K562 (cell line): ENCODE data around the gene NDUFB1. TPM values are rescaled to one million over a fixed set of nuclear protein-coding genes. Genes with fewer than 3 reads are reported as not detected.

ENCODE experiments used
- E2F6 ChIP-seq, 2 experiments: IDR thresholded peaks; 2 replicates each; pipeline ENCODE4 v1.6.1; 2011; ENCODE audit warnings: borderline replicate concordance in 1 of 2, control low read depth in 1 of 2, low read depth in 1 of 2, low read length in 1 of 2, mild to moderate bottlenecking in 1 of 2, mixed read lengths in 1 of 2, moderate library complexity in 1 of 2; ENCODE audit not compliant: insufficient read depth in 1 of 2, insufficient read length in 1 of 2, poor library complexity in 1 of 2, severe bottlenecking in 1 of 2; ENCODE audit errors: extremely low read depth in 1 of 2
- EGR1 ChIP-seq: fragments of 450-650 bp; conservative IDR thresholded peaks from 2 replicates; pipeline ENCODE4 v1.6.1; 2017; ENCODE audit warnings: mild to moderate bottlenecking
- FOXA3 ChIP-seq, 2 experiments: fragments of 450-650 bp in 1 of 2; sonication (generic) in 1 of 2; formaldehyde crosslinking; IDR thresholded peaks in 1 of 2; conservative IDR thresholded peaks in 1 of 2; 2 replicates each; pipeline versions ENCODE4 v1.4.0 to v1.8.0; 2020 to 2022; ENCODE audit warnings: mild to moderate bottlenecking in 2 of 2, missing genetic modification reagents in 1 of 2
- GABPB1 ChIP-seq: sonication (generic); formaldehyde crosslinking; IDR thresholded peaks from 2 replicates; pipeline ENCODE4 v1.8.0; 2022; ENCODE audit warnings: mild to moderate bottlenecking, missing genetic modification reagents
- GATA2 ChIP-seq: sonication (generic); formaldehyde crosslinking; IDR thresholded peaks from 2 replicates; pipeline ENCODE4 v1.4.0; 2020; ENCODE audit warnings: mild to moderate bottlenecking, missing genetic modification reagents
- GATAD2A ChIP-seq: fragments of 450-650 bp; IDR thresholded peaks from 2 replicates; pipeline ENCODE4 v1.6.1; 2017
- GATAD2B ChIP-seq: fragments of 450-650 bp; IDR thresholded peaks from 2 replicates; pipeline ENCODE4 v1.6.1; 2017; ENCODE audit warnings: mild to moderate bottlenecking, borderline replicate concordance
- KLF13 ChIP-seq: fragments of 450-650 bp; IDR thresholded peaks from 2 replicates; pipeline ENCODE4 v1.6.1; 2016; ENCODE audit warnings: missing genetic modification characterization, low read depth, mild to moderate bottlenecking, missing compliant biosample characterization, moderate library complexity, borderline replicate concordance
- MAFF ChIP-seq: IDR thresholded peaks from 2 replicates; pipeline ENCODE4 v1.6.1; 2012; ENCODE audit warnings: low read length, improper control_type of control experiment
- MAFK ChIP-seq: IDR thresholded peaks from 2 replicates; pipeline ENCODE4 v1.6.1; 2011; ENCODE audit warnings: low read length, improper control_type of control experiment
- MEIS2 ChIP-seq: fragments of 450-650 bp; IDR thresholded peaks from 2 replicates; pipeline ENCODE4 v1.6.1; 2014; ENCODE audit warnings: mild to moderate bottlenecking; ENCODE audit not compliant: partially characterized antibody
- MIER1 ChIP-seq: fragments of 450-650 bp; IDR thresholded peaks from 2 replicates; pipeline ENCODE4 v1.6.1; 2016; ENCODE audit warnings: antibody characterized with exemption, mild to moderate bottlenecking, low read depth
- POLR2AphosphoS5 ChIP-seq: IDR thresholded peaks from 2 replicates; pipeline ENCODE4 v1.6.1; 2011; ENCODE audit warnings: mild to moderate bottlenecking, low read depth, low read length, moderate library complexity; ENCODE audit not compliant: control insufficient read depth, insufficient read depth
- POLR3G ChIP-seq: IDR thresholded peaks from 2 replicates; pipeline ENCODE4 v1.6.1; 2011; ENCODE audit not compliant: insufficient read length, insufficient replicate concordance; ENCODE audit errors: extremely low read depth
- PTRF ChIP-seq: fragments of 450-650 bp; IDR thresholded peaks from 2 replicates; pipeline ENCODE4 v1.6.1; 2016; ENCODE audit warnings: mild to moderate bottlenecking, missing genetic modification characterization, missing compliant biosample characterization
- RAD51 ChIP-seq: fragments of 450-650 bp; IDR thresholded peaks from 2 replicates; pipeline ENCODE4 v1.7.1; 2016; ENCODE audit warnings: low read depth, mild to moderate bottlenecking, borderline replicate concordance
- RCOR1 ChIP-seq, 2 experiments: IDR thresholded peaks; 2 replicates each; pipeline ENCODE4 v1.6.1; 2012; ENCODE audit warnings: low read depth in 2 of 2, low read length in 2 of 2, borderline replicate concordance in 1 of 2, improper control_type of control experiment in 1 of 2
- RHOXF2B ChIP-seq: fragments of 250-450 bp; sonication (Bioruptor Pico); conservative IDR thresholded peaks from 2 replicates; pipeline ENCODE4 v1.5.1; 2021
- SIN3B ChIP-seq: fragments of 450-650 bp; IDR thresholded peaks from 2 replicates; pipeline ENCODE4 v1.6.1; 2017; ENCODE audit warnings: low read depth, mild to moderate bottlenecking, moderate library complexity
- SIX5 ChIP-seq, 2 experiments: IDR thresholded peaks; 2 replicates each; pipeline ENCODE4 v1.6.1; 2011; ENCODE audit warnings: low read length in 2 of 2, borderline replicate concordance in 1 of 2, low read depth in 1 of 2, mild to moderate bottlenecking in 1 of 2, moderate library complexity in 1 of 2; ENCODE audit not compliant: insufficient read depth in 1 of 2
- SMAD1 ChIP-seq: fragments of 150-350 bp; IDR thresholded peaks from 2 replicates; pipeline ENCODE4 v1.6.1; 2014; ENCODE audit warnings: low read length, low read depth; ENCODE audit not compliant: partially characterized antibody
- SPI1 ChIP-seq: IDR thresholded peaks from 2 replicates; pipeline ENCODE4 v1.6.1; 2011; ENCODE audit warnings: low read depth, low read length, control low read depth, borderline replicate concordance
- SRSF9 ChIP-seq: fragments of 200-400 bp; formaldehyde crosslinking; IDR thresholded peaks from 2 replicates; pipeline ENCODE4 v1.6.1; 2017; ENCODE audit warnings: low read depth, low read length, borderline replicate concordance
- ZKSCAN1 ChIP-seq: fragments of 150-350 bp; IDR thresholded peaks from 2 replicates; pipeline ENCODE4 v1.6.1; 2016; ENCODE audit warnings: low read depth, low read length
- ZNF217 ChIP-seq: sonication (generic); formaldehyde crosslinking; IDR thresholded peaks from 2 replicates; pipeline ENCODE4 v1.8.0; 2022; ENCODE audit warnings: mild to moderate bottlenecking, missing genetic modification reagents
- ZNF408 ChIP-seq: fragments of 250-450 bp; sonication (Bioruptor Pico); IDR thresholded peaks from 2 replicates; pipeline ENCODE4 v1.4.0; 2020; ENCODE audit warnings: low read depth, mild to moderate bottlenecking, moderate library complexity
- ZNF507 ChIP-seq: conservative IDR thresholded peaks from 2 replicates; pipeline ENCODE4 v1.6.1; 2017; ENCODE audit warnings: missing genetic modification characterization, missing compliant biosample characterization
- ZNF668 ChIP-seq: fragments of 250-450 bp; sonication (Bioruptor Pico); IDR thresholded peaks from 2 replicates; pipeline ENCODE4 v1.8.0; 2022; ENCODE audit warnings: mild to moderate bottlenecking, inconsistent platforms
- ZNF717 ChIP-seq: fragments of 250-450 bp; sonication (Bioruptor Pico); IDR thresholded peaks from 2 replicates; pipeline ENCODE4 v1.5.0; 2021
- ZNF830 ChIP-seq: fragments of 250-450 bp; sonication (Bioruptor Pico); IDR thresholded peaks from 2 replicates; pipeline ENCODE4 v1.5.0; 2021; ENCODE audit warnings: mild to moderate bottlenecking
- polyA plus RNA-seq, 8 experiments: library from polyadenylated mRNA; depleted of rRNA in 4 of 8; stranded (reverse) in 5 of 8; unstranded in 3 of 8; fragments of >200 nt; fragmentation: Nextera tagmentation in 2 of 8; fragmentation: Illumina TruSeq in 1 of 8; extraction: Ambion mirVana in 2 of 8; extraction: Trizol in 1 of 8; gene quantifications; 2 replicates each; pipeline versions ENCODE4 v1.2.1 to v1.2.3, GENCODE V29; 2011 to 2014; ENCODE audit warnings: inconsistent platforms in 1 of 8, missing spikeins in 1 of 8
- total RNA-seq, 7 experiments: library from RNA; depleted of rRNA in 6 of 7; stranded (reverse); fragments of >200 nt in 6 of 7; fragmentation: Illumina TruSeq in 2 of 7; extraction: Trizol in 2 of 7; gene quantifications; 2 replicates each; pipeline versions ENCODE4 v1.2.1 to v1.2.3, GENCODE V29; 2011 to 2021; ENCODE audit warnings: low replicate concordance in 1 of 7

The NDUFB1 gene
- total and polyA plus RNA-seq, 9 of the 15 experiments (the other 6 are each of a cell fraction or from before 2014, with no cell fraction given) = 102 to 767 (median 325) TPM

- TF ChIP-seq FOXA3 (CRISPR knock-in tag; conservative IDR thresholded peaks at IDR 0.05 in 1 of 2, IDR thresholded peaks at IDR 0.05 in 1 of 2) (0 out of 4 replicates have a peak, but pooled peaks of 1 of the 2 experiments have one; percentile 53), RAD51 (no peak), MAFF (peak; percentile 45; the same call in 1 of the 2 replicates), MAFK (no peak), POLR2AphosphoS5 (peak; percentile 84), SMAD1 (peak; percentile 73), ZNF507 (no peak), KLF13 (tag) (no peak), ZNF408 (CRISPR knock-in tag) (no peak), ZKSCAN1 (no peak), SIX5 (IDR thresholded peaks at IDR 0.05; ENCODE audit: borderline replicate concordance in 1 of 2, insufficient read depth in 1 of 2, low read depth in 1 of 2, low read length in 2 of 2) (peak in 1 of 2 experiments; percentile 26; a peak in 1 of 4 replicates), ZNF830 (CRISPR knock-in tag) (no peak), GATA2 (CRISPR knock-in tag) (no peak), GABPB1 (CRISPR knock-in tag) (0 out of 2 replicates have a peak, but pooled peaks have one; percentile 30), ZNF717 (no peak), MEIS2 (no peak), MIER1 (no peak), ZNF668 (CRISPR knock-in tag) (no peak), E2F6 (IDR thresholded peaks at IDR 0.05; ENCODE audit: borderline replicate concordance in 1 of 2, extremely low read depth in 1 of 2, insufficient read depth in 1 of 2, insufficient read length in 1 of 2, low read depth in 1 of 2, low read length in 1 of 2, poor library complexity in 1 of 2, severe bottlenecking in 1 of 2) (peak in 1 of 2 experiments; percentile 17), RHOXF2B (no peak), SIN3B (peak; percentile 58), SPI1 (no peak), GATAD2A (no peak), PTRF (tag) (no peak), GATAD2B (no peak), SRSF9 (no peak), RCOR1 (IDR thresholded peaks at IDR 0.05; ENCODE audit: borderline replicate concordance in 1 of 2, low read depth in 2 of 2, low read length in 2 of 2) (no peak), EGR1 (no peak), ZNF217 (CRISPR knock-in tag) (no peak), POLR3G (no peak)
These were observed at the start of gene NDUFB1, which contains the start of gene CPSF2 (continued) for GRCh38 chr14:92121670-92122350.
